Measurements from ENCODE around the gene DDX5.
A peak's percentile ranks its signal among the peaks of the same experiment; 100 is the strongest.

The DDX5 gene

DNA sequence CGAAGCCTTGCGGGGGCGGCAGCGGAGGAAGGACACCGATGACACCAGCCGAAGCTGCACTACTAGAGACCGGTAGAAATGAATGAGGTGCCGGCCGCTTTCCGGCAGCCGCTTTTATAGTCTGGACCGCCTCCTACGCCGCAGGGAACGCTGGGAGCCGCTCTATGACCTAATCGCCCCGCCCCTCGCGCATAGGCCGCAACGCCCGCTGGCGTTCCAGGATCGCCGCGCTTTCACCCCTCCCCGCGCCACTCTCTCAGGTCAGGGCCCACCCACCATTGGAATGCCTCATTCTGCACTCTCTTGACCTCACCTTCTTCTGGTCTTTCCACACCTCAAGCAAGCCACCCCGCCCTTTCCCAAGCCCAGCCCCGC is at the start of gene DDX5:
TSS of gene DDX5 (minus strand) at position 89 of the 375 bp plus-strand sequence. CDS start 170 bp downstream, outside the sequence.
- DNase-seq (ENCODE audit: insufficient read length, low spot score): peak; percentile 57
- FAIRE-seq: no peak

DNA sequence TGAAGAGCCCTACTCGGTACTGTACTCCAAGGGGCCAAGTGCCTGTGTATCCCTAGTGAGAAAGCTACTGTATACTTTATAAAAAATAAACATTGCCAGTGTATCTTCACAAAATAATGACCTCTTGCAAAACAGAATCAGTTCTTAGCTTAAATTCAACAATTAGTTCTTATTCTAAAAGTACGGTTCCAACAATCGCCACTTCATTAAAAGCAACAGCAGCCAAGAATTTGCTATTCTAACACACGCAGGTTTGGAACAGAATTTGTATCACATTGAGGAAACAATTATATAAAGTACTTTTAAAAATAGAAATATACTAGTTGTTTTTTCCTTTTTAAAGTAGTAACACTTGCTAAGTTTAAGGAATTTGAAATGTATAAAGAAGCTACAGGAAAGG is 49.2 kb upstream of the DDX5 start:
- FAIRE-seq: no peak
- no peak for DNase-seq (ENCODE audit: insufficient read length, low spot score)

DNA sequence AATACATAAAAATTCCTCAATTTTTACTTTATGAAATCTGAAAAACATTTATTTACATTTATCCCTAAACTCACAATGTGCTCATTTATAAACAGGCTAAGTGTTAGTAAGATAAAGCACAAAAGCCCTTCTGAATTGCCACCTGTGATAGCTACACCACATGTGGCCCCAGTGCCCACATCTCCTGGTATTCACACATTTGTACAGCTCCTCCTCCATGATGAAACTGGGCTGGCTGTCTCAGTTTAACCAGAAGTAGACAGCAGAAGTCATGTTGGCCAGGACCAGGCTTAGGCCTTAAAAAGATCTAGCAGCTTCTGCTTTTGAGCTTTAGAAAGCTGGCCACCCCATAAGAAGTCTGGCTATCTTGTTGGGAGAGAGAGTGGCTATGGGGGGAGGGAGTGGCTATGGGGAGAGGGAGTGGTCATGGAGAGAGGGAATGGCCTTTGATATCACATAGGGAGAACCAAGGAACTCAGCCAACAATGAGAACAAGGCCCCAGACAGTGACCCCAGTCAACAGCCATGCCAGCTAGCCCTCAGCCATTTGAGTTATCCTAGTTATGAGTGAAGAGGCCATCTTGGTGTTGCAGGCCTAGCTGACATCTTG is 48.0 kb upstream of the DDX5 start:
- FAIRE-seq (no peak), DNase-seq (ENCODE audit: insufficient read length, low spot score) (no peak)

DNA sequence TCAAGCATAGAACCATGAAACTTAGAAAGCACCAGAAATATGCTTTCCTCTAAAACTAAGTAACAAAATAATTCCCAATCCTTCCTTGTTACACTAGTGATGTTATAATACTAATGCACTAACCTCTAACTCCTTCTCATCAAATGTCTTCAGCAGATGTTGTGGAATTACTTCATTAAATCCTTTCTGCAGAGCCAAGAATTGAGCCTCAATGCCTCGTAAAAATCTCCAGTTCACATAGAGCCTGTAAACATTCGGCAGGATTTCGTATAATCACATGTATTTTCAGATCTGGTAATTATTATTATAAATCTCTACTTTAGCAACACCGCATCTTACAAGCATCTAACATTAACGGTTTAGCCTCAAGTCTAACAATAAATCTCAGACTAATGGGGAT is 45.4 kb upstream of the DDX5 start:
- DNase-seq (ENCODE audit: insufficient read length, low spot score) (no peak), FAIRE-seq (no peak)

DNA sequence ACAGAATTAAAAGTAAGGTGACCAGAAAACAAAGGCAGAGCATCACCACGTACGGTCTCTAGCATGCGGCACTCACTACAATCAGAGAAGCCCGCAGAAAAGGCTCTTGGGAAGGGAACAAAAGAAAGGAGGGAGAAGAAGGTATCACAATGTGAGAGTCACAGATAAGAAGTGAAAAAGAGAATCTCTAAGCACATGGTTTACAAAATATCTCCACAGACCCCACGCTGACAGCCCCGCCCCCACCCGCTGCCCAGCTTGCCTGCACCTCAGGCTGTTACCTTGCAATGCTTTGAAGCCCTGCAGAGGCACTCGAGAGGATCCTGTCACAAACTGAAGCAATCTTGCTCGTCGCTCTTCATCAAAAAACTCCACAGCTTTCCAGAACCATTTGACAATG is 41.2 kb upstream of the DDX5 start:
- DNase-seq (ENCODE audit: insufficient read length, low spot score): no peak
- FAIRE-seq: no peak

DNA sequence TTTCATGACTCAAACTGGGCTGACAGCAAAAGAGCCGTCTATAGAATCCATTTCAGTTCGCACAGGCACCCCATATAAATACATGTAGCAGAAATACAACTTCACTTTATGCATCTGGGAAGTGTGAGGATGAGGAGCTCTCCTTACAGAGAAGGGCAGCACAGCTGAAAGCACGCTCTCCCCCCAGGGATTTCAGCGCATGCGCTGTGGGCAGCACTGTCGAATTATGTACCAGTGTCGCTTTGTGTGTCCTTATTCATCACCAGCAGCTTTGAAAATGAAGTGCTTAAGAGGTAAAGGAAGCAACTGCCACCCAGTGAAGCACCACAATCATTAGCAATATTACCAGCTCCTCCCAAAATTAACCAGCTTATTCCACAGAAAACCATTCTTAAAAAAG is 40.6 kb upstream of the DDX5 start:
- no peak for DNase-seq (ENCODE audit: insufficient read length, low spot score)

DNA sequence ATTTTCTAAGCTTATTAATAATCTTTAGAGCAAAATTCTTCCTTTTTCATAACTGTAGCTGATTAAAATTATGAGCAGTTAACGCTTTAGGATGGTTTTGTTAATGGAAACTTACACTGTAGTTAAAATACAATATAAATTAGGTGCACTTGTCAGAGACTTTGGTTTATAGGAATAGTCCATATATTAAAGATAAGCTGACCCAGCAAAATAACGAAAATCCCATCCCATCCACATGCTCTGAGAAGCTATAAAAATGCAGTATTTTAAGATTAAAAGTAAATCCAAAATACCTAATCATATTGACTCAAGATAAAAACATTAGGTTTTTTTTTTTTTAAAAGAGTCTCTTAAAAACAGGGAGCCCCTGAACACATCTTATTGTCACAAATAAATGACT is 38.7 kb upstream of the DDX5 start:
- FAIRE-seq (no peak), DNase-seq (ENCODE audit: insufficient read length, low spot score) (no peak)

More for the DNA sequence above, 40.6 kb upstream of the DDX5 start:
- FAIRE-seq: no peak

DNA sequence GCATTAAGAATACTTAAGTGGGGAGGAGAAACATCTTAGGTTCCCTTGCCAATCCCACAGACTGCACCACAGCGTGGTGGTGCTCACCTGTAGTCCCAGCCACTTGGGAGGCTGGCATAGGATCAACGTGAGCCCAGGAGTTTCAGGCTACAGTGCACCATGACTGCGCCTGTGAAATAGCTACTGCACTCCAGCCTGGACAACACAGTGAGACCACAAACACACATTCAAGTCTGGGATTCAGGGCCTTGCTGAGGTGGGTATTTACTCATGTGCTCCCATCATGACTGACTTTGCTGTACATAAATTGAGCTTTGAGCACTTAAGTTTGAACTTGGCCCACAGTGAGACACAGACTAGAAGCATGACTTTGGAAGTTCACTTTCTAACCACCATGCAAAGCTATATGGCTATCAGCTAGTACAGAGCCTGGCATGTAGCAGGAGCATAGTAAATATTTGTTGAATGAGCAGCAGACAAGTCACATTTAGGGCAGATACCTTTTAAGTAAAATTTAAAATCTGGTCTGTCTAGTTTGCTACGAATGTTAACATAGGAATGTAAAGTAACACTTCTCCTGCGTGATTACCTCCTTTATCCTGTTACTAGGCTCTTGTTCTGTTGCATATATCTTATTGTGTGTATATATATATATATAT is 34.2 kb upstream of the DDX5 start:
- no peak for DNase-seq (ENCODE audit: insufficient read length, low spot score)
- no peak for FAIRE-seq

DNA sequence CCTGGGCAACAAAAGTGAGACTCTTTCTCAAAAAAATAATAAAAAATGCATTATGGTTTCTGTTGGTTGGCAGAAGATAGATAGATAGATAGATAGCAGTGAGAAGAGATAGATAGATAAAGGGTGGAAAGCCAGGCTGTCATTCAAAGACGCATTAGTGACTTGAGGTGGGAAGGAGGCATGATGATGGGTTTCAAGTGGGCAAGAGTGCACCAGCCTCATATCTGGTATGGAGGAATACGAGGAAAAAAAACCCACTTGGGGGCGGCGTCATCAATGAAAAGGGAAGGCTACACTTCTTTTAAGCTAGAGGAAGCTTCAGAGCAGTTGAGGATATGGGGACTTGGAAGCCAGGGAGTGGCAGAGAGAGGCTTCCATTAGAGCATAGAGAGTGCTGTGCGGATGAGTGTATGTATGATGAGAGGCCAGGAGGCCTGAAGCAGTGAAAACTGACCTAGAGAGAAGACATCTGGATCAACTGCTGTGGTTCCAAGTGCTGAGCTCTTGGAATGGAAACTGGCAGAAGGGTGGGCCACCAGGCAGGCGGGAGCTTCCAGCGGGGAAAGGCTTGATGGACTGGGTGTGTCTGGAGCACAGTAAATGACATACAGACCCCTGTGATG is 32.5 kb upstream of the DDX5 start:
- DNase-seq (ENCODE audit: insufficient read length, low spot score) (no peak), FAIRE-seq (no peak)

DNA sequence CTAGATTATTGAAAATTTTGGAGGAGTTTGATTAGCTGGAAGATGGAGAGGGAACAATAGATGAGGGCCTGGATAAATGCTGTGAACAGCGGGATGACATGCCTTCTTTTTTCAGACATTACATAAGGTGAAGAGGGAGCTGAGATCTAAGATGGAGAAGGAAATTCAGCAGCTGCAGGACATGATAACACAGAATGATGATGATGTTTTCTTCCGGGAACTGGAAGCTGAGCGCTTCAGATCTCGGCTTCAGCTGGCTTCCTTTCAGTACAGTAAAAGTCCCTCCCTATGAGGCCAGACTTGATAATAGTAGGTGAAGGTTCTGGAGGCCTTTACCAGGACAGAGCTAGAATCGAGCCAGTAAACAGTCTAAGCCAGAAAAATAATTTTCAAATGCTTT is 31.4 kb upstream of the DDX5 start:
- DNase-seq (ENCODE audit: insufficient read length, low spot score): no peak
- no peak for FAIRE-seq

DNA sequence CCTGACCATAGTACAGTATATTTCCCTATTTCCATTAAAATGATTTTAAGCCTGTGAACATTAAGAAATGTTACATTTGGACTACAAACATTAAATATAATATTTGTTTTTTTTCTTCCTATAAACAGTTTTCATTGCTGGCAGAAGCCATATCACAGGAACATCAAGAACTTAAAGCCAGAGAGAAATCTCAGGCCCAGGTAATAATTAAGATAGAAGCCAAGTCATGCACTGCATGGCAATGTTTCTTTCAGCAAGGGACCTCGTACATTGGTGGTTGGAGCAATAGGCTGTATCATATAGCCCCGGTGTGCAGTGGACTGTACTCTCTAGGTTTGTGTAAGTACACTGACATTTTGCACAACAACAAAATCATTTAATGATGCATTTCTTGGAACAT is 30.8 kb upstream of the DDX5 start:
- DNase-seq (ENCODE audit: insufficient read length, low spot score): no peak
- FAIRE-seq: no peak

DNA sequence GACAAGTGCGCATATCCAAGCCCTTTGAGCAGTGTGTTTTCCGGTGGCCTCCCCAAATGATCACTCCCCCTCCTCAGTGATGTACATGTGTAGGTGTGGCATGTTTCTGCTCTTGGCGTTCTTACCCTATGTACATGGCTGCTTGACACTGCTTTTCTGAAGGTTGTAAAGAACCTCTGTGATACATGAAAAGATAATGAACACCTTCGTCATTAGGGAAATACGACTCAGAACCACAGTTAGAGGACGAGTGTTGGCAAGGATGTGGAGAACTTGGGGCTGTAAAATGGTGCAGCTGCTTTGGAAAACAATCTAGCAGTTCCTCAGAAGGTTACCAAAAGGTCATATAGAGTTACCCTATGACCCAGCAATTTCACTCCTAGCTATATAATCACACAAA is 29.3 kb upstream of the DDX5 start:
- no peak for FAIRE-seq
- no peak for DNase-seq (ENCODE audit: insufficient read length, low spot score)

DNA sequence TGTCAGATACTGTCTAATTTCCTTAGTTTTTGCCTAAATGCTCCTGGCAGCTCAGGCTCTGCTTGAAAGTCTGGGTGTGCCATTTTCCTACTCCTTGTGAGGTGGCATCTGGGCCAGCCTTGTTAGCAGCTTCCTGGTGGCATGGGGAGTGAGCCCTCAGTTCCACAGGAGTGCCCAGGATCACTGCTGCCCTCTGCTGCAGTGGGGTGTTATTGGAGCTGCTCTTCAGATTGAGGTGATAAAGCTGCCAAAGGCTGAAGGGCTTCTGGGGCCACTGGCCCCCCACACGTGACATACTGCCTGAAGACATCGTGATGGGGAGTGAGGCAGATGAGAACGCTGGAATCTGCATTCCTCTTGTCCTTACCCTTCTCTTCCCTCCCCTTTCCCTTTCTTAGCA is 28.1 kb upstream of the DDX5 start:
- FAIRE-seq (no peak), DNase-seq (ENCODE audit: insufficient read length, low spot score) (no peak)

DNA sequence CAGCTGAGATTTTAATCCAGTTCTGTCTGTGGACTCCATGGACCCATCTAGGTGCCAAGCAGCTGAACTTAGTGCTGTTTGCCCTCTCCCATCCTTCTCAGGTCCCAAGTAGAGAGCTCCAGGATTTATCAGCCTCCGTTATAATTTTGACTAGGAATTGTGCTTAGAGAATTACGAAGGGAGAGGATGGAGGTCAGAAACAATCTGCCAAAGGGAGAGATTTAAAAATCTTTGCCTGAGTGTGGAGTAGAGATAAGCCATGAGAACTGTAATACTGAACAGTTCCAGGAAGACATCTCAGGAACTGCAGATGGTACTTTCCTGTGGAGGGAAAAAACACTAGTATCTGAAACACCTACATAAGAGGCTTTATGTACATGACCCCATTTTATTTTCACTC is 27.7 kb upstream of the DDX5 start:
- no peak for DNase-seq (ENCODE audit: insufficient read length, low spot score)
- no peak for FAIRE-seq

DNA sequence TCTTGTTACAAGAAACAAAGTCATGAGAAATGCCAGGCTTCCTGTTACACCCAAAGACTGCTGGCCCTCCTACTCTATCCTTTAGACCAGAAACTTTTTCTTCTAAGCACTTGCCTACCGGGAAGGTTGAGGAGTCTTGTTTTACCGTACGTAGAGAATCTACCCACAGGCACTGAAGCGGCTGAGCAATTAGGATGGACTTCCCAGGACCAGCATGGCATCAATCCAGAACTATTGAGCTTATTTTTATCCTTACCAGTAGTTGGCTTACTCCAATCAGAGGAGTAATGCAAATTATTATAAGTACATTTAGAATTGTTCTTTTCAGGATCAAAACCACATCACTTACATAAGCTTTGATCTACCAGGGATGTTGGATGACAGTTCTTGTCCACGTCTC is 26.3 kb upstream of the DDX5 start:
- no peak for FAIRE-seq
- no peak for DNase-seq (ENCODE audit: insufficient read length, low spot score)

DNA sequence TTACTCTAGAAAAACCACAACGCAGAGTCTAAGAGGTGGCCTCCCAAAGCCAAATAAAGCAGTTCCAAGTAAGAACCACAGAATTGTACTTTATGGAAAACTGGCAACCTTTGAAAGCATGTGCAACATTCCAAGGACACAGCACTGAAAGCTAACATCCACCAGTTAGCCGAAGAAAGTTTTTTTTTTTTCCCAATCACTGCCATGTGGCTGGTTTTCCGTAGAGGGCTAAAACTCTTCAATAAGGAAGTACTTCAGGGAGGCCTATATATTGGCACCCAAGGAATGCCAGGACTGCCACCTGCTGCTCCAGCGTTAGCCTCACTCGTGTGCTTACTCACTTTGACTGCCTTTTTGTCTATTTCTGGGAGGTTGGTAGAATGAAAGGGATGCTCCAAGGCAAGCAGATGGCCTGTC is 25.9 kb upstream of the DDX5 start:
- FAIRE-seq: no peak

DNA sequence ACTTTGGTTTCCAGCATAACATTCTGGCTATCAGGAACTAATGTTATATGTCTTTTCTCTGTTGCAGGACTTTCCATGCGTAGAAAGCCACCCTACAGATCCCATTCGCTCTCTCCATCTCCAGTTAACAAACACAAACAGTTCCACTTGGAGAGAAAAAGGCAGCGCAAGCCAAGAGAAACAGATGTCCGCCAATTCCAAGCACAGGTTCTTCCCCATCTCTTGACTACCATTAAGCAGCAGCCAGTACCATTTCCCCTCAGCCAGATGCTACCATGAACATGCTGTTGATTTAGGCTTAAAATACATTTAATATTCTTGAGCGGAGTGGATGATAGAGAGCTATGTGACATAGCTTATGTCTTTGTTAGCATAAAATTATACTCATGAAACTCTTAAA is 23.1 kb upstream of the DDX5 start:
- no peak for FAIRE-seq
- no peak for DNase-seq (ENCODE audit: insufficient read length, low spot score)

More for the DNA sequence above, 25.9 kb upstream of the DDX5 start:
- no peak for DNase-seq (ENCODE audit: insufficient read length, low spot score)

DNA sequence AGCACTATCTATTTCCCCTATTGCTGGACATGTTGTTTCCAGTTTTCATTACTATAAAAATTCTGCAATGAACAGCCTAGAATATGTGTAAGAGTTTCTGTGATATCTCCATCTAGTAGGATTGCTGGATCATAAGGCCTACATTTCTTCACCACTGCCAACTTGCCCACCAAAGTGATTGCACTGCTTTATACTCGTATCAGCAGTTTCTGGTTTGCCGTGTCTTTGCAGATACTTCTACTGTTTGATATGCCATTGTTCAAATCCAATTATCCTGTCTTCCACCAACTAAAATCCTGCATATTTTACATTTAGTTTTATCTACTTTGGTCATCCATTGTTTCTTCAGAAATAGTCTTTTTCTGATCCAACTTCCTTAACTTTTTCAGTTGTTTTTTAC is 21.8 kb upstream of the DDX5 start:
- DNase-seq (ENCODE audit: insufficient read length, low spot score) (no peak), FAIRE-seq (no peak)

DNA sequence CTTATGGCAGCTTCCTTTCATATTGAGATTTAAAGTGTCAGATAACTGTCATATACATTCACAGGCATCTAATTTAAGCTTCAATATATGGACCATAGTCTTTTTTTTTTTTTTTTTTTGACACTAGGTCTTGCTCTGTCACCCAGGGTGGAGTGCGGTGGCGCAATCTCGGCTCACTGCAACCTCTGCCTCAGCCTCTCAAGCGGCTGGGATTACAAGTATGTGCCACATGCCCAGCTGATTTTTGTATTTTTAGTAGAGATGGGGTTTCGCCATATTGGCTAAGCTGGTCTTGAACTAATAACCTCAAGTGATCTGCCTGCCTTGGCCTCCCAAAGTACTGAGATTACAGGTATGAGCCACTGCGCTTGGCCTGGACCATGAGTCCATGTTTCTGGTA is 14.3 kb upstream of the DDX5 start:
- FAIRE-seq (no peak), DNase-seq (ENCODE audit: insufficient read length, low spot score) (no peak)

DNA sequence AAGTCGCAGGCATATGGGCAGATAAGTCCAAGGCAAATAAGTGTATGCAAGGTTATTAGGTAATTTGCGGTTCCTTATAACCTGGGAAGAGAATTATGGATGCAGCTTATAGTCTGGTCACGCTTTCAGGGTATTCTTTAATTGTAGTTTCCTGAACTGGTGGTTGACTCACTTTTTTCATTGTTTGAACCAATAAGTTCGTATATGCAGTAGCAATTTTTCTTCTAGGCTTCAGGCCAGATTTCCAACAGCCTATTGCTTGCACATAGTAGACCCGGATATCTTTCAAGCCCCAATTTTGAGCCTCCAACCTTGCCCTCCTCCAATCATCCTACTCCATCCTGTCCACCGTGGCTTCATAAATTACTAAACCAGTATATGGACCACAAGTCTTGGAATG is 13.5 kb upstream of the DDX5 start:
- FAIRE-seq (no peak), DNase-seq (ENCODE audit: insufficient read length, low spot score) (no peak)

DNA sequence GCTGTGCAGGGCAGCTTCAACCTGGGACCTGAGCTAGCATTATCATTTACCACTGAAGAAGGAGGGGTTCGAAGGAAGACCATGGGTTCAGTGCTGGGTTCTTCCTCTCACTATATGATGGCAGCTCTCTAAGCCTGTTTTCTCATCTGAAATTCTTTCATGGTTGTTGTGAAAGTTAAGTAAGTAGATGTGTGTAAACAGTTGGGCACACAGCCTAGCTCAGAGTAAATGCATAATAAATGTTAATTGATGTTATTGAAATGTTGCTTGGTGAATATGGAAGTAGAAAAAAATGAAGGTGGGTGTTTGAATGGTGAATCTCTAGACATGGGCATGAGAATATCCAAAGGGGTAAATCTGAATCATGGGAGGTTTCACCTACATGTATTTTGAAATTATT is 9.7 kb upstream of the DDX5 start:
- DNase-seq (ENCODE audit: insufficient read length, low spot score): no peak
- no peak for FAIRE-seq

DNA sequence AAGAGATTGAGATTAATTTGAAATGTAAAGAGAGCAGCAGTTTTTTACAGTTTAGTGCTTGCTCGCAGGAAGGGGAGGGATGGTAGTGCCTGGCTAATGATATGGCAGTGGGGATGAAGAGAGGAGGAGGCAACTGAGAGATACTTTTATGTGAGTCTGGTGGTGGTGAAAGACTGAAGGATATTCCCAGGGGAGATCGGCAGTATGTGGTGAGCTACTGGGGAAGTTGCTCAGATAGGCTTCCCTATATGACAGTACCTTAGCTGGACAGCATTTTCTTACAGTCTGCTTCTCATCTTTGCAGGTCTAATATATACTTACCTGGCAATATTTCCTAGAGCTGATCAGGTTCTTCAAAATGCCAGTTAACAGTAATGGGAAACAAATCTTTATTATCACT is 9.3 kb upstream of the DDX5 start:
- DNase-seq (ENCODE audit: insufficient read length, low spot score) (no peak), FAIRE-seq (no peak)

Measured in GM19239 (cell line).